SK-N-SH (cell line): ENCODE results near the gene CRACR2A. TPM values are rescaled to one million over a fixed set of nuclear protein-coding genes. Genes with fewer than 3 reads are reported as not detected.

Experiments used
- CTCF ChIA-PET: fragments of 300-600, 350-600 bp; formaldehyde crosslinking; extraction: SDS; loops from one replicate; lab custom pipeline; 2021; lab: Yijun Ruan, JAX
- POLR2A ChIA-PET: fragments of 350-600 bp; sonication (Branson Sonifier 250); formaldehyde crosslinking; extraction: SDS; loops from one replicate; lab custom pipeline; 2020; ENCODE audit warnings: antibody characterized with exemption, inconsistent platforms; lab: Yijun Ruan, JAX
- DNase-seq: peaks from one replicate; pipeline ENCODE4 v3.0.0; 2012
- H2AFZ ChIP-seq: fragments of 200-600 bp; sonication (generic); 2 replicates; pipeline ENCODE4 v1.8.1; 2016; ENCODE audit warnings: antibody characterized with exemption, mild to moderate bottlenecking, low read depth
- H3F3A ChIP-seq: fragments of 200-600 bp; sonication (generic); replicated peaks from 2 replicates; pipeline ENCODE3; 2016; ENCODE audit warnings: antibody characterized with exemption, mild to moderate bottlenecking; ENCODE audit not compliant: insufficient read depth
- H3K27ac ChIP-seq, 2 experiments: fragments of 200-500 bp in 1 of 2; fragments of 200-600 bp in 1 of 2; sonication (Bioruptor generic) in 1 of 2; sonication (generic), shearing (Covaris generic) in 1 of 2; 2 replicates each; pipeline versions ENCODE4 v1.5.1 to v1.6.1; 2014 to 2016; ENCODE audit warnings: low read depth in 2 of 2, inconsistent platforms in 1 of 2, low read length in 1 of 2, mild to moderate bottlenecking in 1 of 2, mixed read lengths in 1 of 2
- H3K27me3 ChIP-seq: fragments of 200-600 bp; sonication (generic), shearing (Covaris generic); 2 replicates; pipeline ENCODE4 v1.6.1; 2016; ENCODE audit warnings: mixed run types; ENCODE audit not compliant: insufficient read depth
- H3K36me3 ChIP-seq, 2 experiments: fragments of 200-500 bp in 1 of 2; fragments of 200-600 bp in 1 of 2; sonication (Bioruptor generic) in 1 of 2; sonication (generic) in 1 of 2; replicated peaks in 1 of 2; 2 replicates each; pipeline versions ENCODE3 to v1.5.1; 2014 to 2016; ENCODE audit warnings: low read length in 1 of 2, mild to moderate bottlenecking in 1 of 2; ENCODE audit not compliant: insufficient read depth in 2 of 2, control insufficient read depth in 1 of 2
- H3K4me1 ChIP-seq, 2 experiments: fragments of 200-500 bp in 1 of 2; fragments of 200-600 bp in 1 of 2; sonication (Bioruptor generic) in 1 of 2; sonication (generic), shearing (Covaris generic) in 1 of 2; 2 replicates each; pipeline versions ENCODE4 v1.5.1 to v1.6.1; 2014 to 2016; ENCODE audit warnings: low read depth in 1 of 2, low read length in 1 of 2, mixed run types in 1 of 2; ENCODE audit not compliant: insufficient read depth in 2 of 2, control insufficient read depth in 1 of 2
- H3K4me2 ChIP-seq: fragments of 200-600 bp; sonication (generic), shearing (Covaris generic); 2 replicates; pipeline ENCODE4 v1.6.1; 2017; ENCODE audit warnings: mixed run types
- H3K4me3 ChIP-seq, 2 experiments: fragments of 200-500 bp in 1 of 2; fragments of 200-600 bp in 1 of 2; sonication (Bioruptor generic) in 1 of 2; sonication (generic), shearing (Covaris generic) in 1 of 2; 2 replicates each; pipeline versions ENCODE4 v1.5.1 to v1.8.1; 2014 to 2016; ENCODE audit warnings: low read depth in 2 of 2, inconsistent platforms in 1 of 2, low read length in 1 of 2, mild to moderate bottlenecking in 1 of 2, mixed read lengths in 1 of 2, moderate library complexity in 1 of 2
- H3K79me2 ChIP-seq: fragments of 200-600 bp; sonication (generic); 2 replicates; pipeline ENCODE4 v1.8.1; 2017; ENCODE audit warnings: mild to moderate bottlenecking; ENCODE audit not compliant: insufficient read depth
- H3K9ac ChIP-seq: fragments of 200-600 bp; sonication (generic); 2 replicates; pipeline ENCODE4 v1.6.1; 2017; ENCODE audit warnings: mixed run types
- H3K9me2 ChIP-seq: fragments of 200-600 bp; sonication (generic); 2 replicates; pipeline ENCODE4 v1.6.1; 2017; ENCODE audit warnings: mixed run types
- H3K9me3 ChIP-seq: fragments of 200-600 bp; sonication (generic); 2 replicates; pipeline ENCODE4 v1.6.1; 2017; ENCODE audit warnings: mixed run types, mild to moderate bottlenecking, moderate library complexity
- H4K20me1 ChIP-seq: fragments of 200-600 bp; sonication (generic); 2 replicates; pipeline ENCODE4 v1.6.1; 2017; ENCODE audit warnings: mild to moderate bottlenecking, mixed run types; ENCODE audit not compliant: insufficient read depth
- EZH2phosphoT487 ChIP-seq: fragments of 200-600 bp; sonication (generic); IDR thresholded peaks from 2 replicates; pipeline ENCODE4 v1.6.1; 2017; ENCODE audit warnings: low read depth, mixed run types, mild to moderate bottlenecking, antibody characterized with exemption, moderate library complexity, borderline replicate concordance
- FOSL2 ChIP-seq: IDR thresholded peaks from 2 replicates; pipeline ENCODE4 v1.4.0; 2012; ENCODE audit warnings: low read depth, mild to moderate bottlenecking, moderate library complexity, borderline replicate concordance
- FOXJ3 ChIP-seq: sonication (generic); formaldehyde crosslinking; IDR thresholded peaks from 2 replicates; pipeline ENCODE4 v1.5.1; 2020; ENCODE audit warnings: mild to moderate bottlenecking, missing genetic modification reagents
- FOXM1 ChIP-seq: IDR thresholded peaks from 2 replicates; pipeline ENCODE4 v1.4.0; 2012; ENCODE audit warnings: low read depth, mild to moderate bottlenecking
- GATA2 ChIP-seq: sonication (generic); formaldehyde crosslinking; IDR thresholded peaks from 2 replicates; pipeline ENCODE4 v1.5.0; 2020; ENCODE audit warnings: mild to moderate bottlenecking, missing genetic modification reagents
- JUND ChIP-seq: IDR thresholded peaks from 2 replicates; pipeline ENCODE4 v1.4.0; 2012
- NRF1 ChIP-seq: IDR thresholded peaks from 2 replicates; pipeline ENCODE4 v1.6.1; 2012; ENCODE audit warnings: low read depth, mild to moderate bottlenecking, low read length
- POLR2AphosphoS5 ChIP-seq: IDR thresholded peaks from 2 replicates; pipeline ENCODE4 v1.6.1; 2012; ENCODE audit warnings: low read depth, low read length
- RAD21 ChIP-seq: IDR thresholded peaks from 2 replicates; pipeline ENCODE4 v1.6.1; 2012; ENCODE audit warnings: mild to moderate bottlenecking, low read length
- RCOR1 ChIP-seq: fragments of 150-350 bp; IDR thresholded peaks from 2 replicates; pipeline ENCODE4 v1.6.1; 2017; ENCODE audit warnings: antibody characterized with exemption, low read length
- SIN3A ChIP-seq: IDR thresholded peaks from 2 replicates; pipeline ENCODE4 v1.6.1; 2012; ENCODE audit warnings: low read depth, mild to moderate bottlenecking, low read length, moderate library complexity, borderline replicate concordance
- SMC3 ChIP-seq: IDR thresholded peaks from 2 replicates; pipeline ENCODE4 v1.6.1; 2012; ENCODE audit warnings: low read depth, low read length, improper control_type of control experiment
- TAF1 ChIP-seq: IDR thresholded peaks from 2 replicates; pipeline ENCODE4 v1.6.1; 2012; ENCODE audit warnings: low read depth, mild to moderate bottlenecking, low read length, moderate library complexity, borderline replicate concordance
- TCF12 ChIP-seq: IDR thresholded peaks from 2 replicates; pipeline ENCODE4 v1.4.0; 2012
- TEAD4 ChIP-seq: IDR thresholded peaks from 2 replicates; pipeline ENCODE4 v1.4.0; 2012; ENCODE audit warnings: mild to moderate bottlenecking, borderline replicate concordance; ENCODE audit not compliant: insufficient read depth
- YY1 ChIP-seq: IDR thresholded peaks from 2 replicates; pipeline ENCODE4 v1.4.0; 2012; ENCODE audit warnings: low read depth, mild to moderate bottlenecking
- ZBTB33 ChIP-seq: IDR thresholded peaks from 2 replicates; pipeline ENCODE4 v1.4.0; 2012; ENCODE audit warnings: low read depth, borderline replicate concordance
- WGBS: methylation state at CpG from one replicate; pipeline ENCODE4 v1.1.6; 2017; ENCODE audit warnings: low lambda C conversion rate; 5-methylcytosine and 5-hydroxymethylcytosine counted together
- polyA plus RNA-seq, 3 experiments: library from polyadenylated mRNA; depleted of rRNA; stranded (reverse); fragments of >200 nt; gene quantifications; 2 replicates each; pipeline ENCODE4 v1.2.3, GENCODE V29; 2012
- TF ChIP-seq, protein P1 (sequence below): IDR thresholded peaks from 2 replicates; pipeline ENCODE4; 2012
- TF ChIP-seq, protein P2 (sequence below): IDR thresholded peaks from 2 replicates; pipeline ENCODE4 v1.4.0; 2012; ENCODE audit warnings: low read depth
- TF ChIP-seq, protein P3 (sequence below): IDR thresholded peaks from 2 replicates; pipeline ENCODE4 v1.4.0; 2012; ENCODE audit warnings: low read depth, borderline replicate concordance

CRACR2A gene
- polyA plus RNA-seq, 1 of the 3 experiments (the other 2 are of a cell fraction), result 0.12 TPM

- H3K9me3 ChIP-seq, result no peaks in the 10 kb centered on the region
Observed at GRCh38 chr12:3600039-3600720, 152.7 kb downstream of the CRACR2A start.

GRCh38 chr12:3598896-3599860 is 153.7 kb downstream of the CRACR2A start:
- POLR2A ChIA-PET, result no interaction called here
- TF ChIP-seq JUND (no peak), SMC3 (no peak), RCOR1 (no peak), GATA2 (no peak), POLR2AphosphoS5 (no peak), RAD21 (no peak), YY1 (no peak), FOXM1 (no peak), FOSL2 (no peak), TEAD4 (no peak), ZBTB33 (no peak), TAF1 (no peak), SIN3A (no peak), TCF12 (no peak)
- TF ChIP-seq, protein P1, sequence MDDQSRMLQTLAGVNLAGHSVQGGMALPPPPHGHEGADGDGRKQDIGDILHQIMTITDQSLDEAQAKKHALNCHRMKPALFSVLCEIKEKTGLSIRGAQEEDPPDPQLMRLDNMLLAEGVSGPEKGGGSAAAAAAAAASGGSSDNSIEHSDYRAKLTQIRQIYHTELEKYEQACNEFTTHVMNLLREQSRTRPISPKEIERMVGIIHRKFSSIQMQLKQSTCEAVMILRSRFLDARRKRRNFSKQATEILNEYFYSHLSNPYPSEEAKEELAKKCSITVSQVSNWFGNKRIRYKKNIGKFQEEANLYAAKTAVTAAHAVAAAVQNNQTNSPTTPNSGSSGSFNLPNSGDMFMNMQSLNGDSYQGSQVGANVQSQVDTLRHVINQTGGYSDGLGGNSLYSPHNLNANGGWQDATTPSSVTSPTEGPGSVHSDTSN, result no peak
- TF ChIP-seq, protein P2, sequence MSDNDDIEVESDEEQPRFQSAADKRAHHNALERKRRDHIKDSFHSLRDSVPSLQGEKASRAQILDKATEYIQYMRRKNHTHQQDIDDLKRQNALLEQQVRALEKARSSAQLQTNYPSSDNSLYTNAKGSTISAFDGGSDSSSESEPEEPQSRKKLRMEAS, result no peak
- no peak overlapping the region for H3K4me3 ChIP-seq

More at GRCh38 chr12:3600039-3600720, 152.7 kb downstream of the CRACR2A start:
- no peaks in the 10 kb centered on the region for H3F3A ChIP-seq
- no peak overlapping the region for H3K9ac ChIP-seq
- ChIA-PET POLR2A (no interaction called here), CTCF (interaction anchor here (0.7 to 1.0 kb wide), 2 partner anchors 27 to 300 kb away, joined by 3 to 7 read pairs; no protein-coding TSS in a partner anchor)
- H3K27me3 ChIP-seq, result peaks cover 12% of the 10 kb centered on the region
- no peaks in the 10 kb centered on the region for H3K79me2 ChIP-seq
- H3K9me2 ChIP-seq, result no peaks in the 10 kb centered on the region
- no peak overlapping the region for H2AFZ ChIP-seq
- DNase-seq, result peak; percentile 34
- WGBS, result 58% methylated on average over 14 of the region's 14 CpGs
- H3K4me1 ChIP-seq, result peaks cover 0 to 41% of the 10 kb centered on the region in 2 experiments; a peak in 2 of 4 replicates
- H3K4me2 ChIP-seq, result no peak overlapping the region
- no peaks in the 10 kb centered on the region for H4K20me1 ChIP-seq
- no peak overlapping the region for H3K27ac ChIP-seq
- no peak overlapping the region for H3K4me3 ChIP-seq
- H3K36me3 ChIP-seq, result no peaks in the 10 kb centered on the region
- TF ChIP-seq FOXM1 (no peak), TEAD4 (no peak), FOXJ3 (CRISPR knock-in tag) (no peak), NRF1 (no peak), EZH2phosphoT487 (no peak)
- TF ChIP-seq, protein P3, sequence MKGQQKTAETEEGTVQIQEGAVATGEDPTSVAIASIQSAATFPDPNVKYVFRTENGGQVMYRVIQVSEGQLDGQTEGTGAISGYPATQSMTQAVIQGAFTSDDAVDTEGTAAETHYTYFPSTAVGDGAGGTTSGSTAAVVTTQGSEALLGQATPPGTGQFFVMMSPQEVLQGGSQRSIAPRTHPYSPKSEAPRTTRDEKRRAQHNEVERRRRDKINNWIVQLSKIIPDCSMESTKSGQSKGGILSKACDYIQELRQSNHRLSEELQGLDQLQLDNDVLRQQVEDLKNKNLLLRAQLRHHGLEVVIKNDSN, result no peak

More at GRCh38 chr12:3598896-3599860, 153.7 kb downstream of the CRACR2A start:
- WGBS, result 62% methylated on average over 13 of the region's 17 CpGs
- Histone ChIP-seq H3K36me3 (no peaks in the 10 kb centered on the region), H3K9me2 (no peaks in the 10 kb centered on the region), H3K9me3 (no peaks in the 10 kb centered on the region), H3K79me2 (no peaks in the 10 kb centered on the region), H3K4me2 (no peak overlapping the region), H3F3A (no peaks in the 10 kb centered on the region), H3K27me3 (peaks cover 2% of the 10 kb centered on the region), H2AFZ (no peak overlapping the region), H4K20me1 (no peaks in the 10 kb centered on the region), H3K9ac (no peak overlapping the region), H3K27ac (no peak overlapping the region; a peak in 1 of 4 replicates), H3K4me1 (peaks cover 0 to 31% of the 10 kb centered on the region in 2 experiments; a peak in 2 of 4 replicates)
- DNase-seq, result no peak
- CTCF ChIA-PET, result interaction anchor here (0.7 to 1.0 kb wide), 2 partner anchors 26 to 299 kb away, joined by 3 to 7 read pairs; no protein-coding TSS in a partner anchor
